Measurements from ENCODE around the gene CAMK4.

Gene CAMK4

GRCh38 chr5:111486926-111487325, 262.7 kb downstream of the CAMK4 start:
- Histone ChIP-seq H3K9ac (ENCODE audit: low read depth in 1 of 2, low read length in 2 of 2) (no peak overlapping the region), H3K4me3 (ENCODE audit: low read length in 2 of 2) (no peak overlapping the region), H3K36me3 (ENCODE audit: control insufficient read depth in 2 of 2, insufficient read depth in 2 of 2, low read length in 2 of 2) (no peaks in the 10 kb centered on the region), H3K4me1 (ENCODE audit: control insufficient read depth in 2 of 2, insufficient read depth in 2 of 2, low read length in 2 of 2) (no peaks in the 10 kb centered on the region), H3K9me3 (ENCODE audit: control insufficient read depth in 2 of 2, low read length in 2 of 2) (no peaks in the 10 kb centered on the region), H3K27me3 (ENCODE audit: control insufficient read depth in 2 of 2, insufficient read depth in 2 of 2, low read length in 2 of 2) (no peaks in the 10 kb centered on the region), H3K27ac (ENCODE audit: low read depth in 2 of 2, low read length in 2 of 2) (no peak overlapping the region)

- Histone ChIP-seq H3K27me3 (ENCODE audit: control insufficient read depth in 2 of 2, insufficient read depth in 2 of 2, low read length in 2 of 2) (no peaks in the 10 kb centered on the region), H3K27ac (ENCODE audit: low read depth in 2 of 2, low read length in 2 of 2) (no peak overlapping the region), H3K9me3 (ENCODE audit: control insufficient read depth in 2 of 2, low read length in 2 of 2) (no peaks in the 10 kb centered on the region), H3K36me3 (ENCODE audit: control insufficient read depth in 2 of 2, insufficient read depth in 2 of 2, low read length in 2 of 2) (no peaks in the 10 kb centered on the region), H3K4me1 (ENCODE audit: control insufficient read depth in 2 of 2, insufficient read depth in 2 of 2, low read length in 2 of 2) (no peaks in the 10 kb centered on the region), H3K4me3 (ENCODE audit: low read length in 2 of 2) (no peak overlapping the region), H3K9ac (ENCODE audit: low read depth in 1 of 2, low read length in 2 of 2) (no peak overlapping the region)
These were observed 264.2 kb downstream of the CAMK4 start for GRCh38 chr5:111488353-111488752.

GRCh38 chr5:111493031-111493430, 268.8 kb downstream of the CAMK4 start:
- H3K4me1 ChIP-seq (ENCODE audit: control insufficient read depth in 2 of 2, insufficient read depth in 2 of 2, low read length in 2 of 2): no peaks in the 10 kb centered on the region
- H3K27ac ChIP-seq (ENCODE audit: low read depth in 2 of 2, low read length in 2 of 2): no peak overlapping the region
- H3K36me3 ChIP-seq (ENCODE audit: control insufficient read depth in 2 of 2, insufficient read depth in 2 of 2, low read length in 2 of 2): no peaks in the 10 kb centered on the region
- H3K9me3 ChIP-seq (ENCODE audit: control insufficient read depth in 2 of 2, low read length in 2 of 2): no peaks in the 10 kb centered on the region
- no peaks in the 10 kb centered on the region for H3K27me3 ChIP-seq (ENCODE audit: control insufficient read depth in 2 of 2, insufficient read depth in 2 of 2, low read length in 2 of 2)
- no peak overlapping the region for H3K9ac ChIP-seq (ENCODE audit: low read depth in 1 of 2, low read length in 2 of 2)
- H3K4me3 ChIP-seq (ENCODE audit: low read length in 2 of 2): no peak overlapping the region

GRCh38 chr5:111494355-111494999, 270.3 kb downstream of the CAMK4 start:
- H3K36me3 ChIP-seq (ENCODE audit: control insufficient read depth in 2 of 2, insufficient read depth in 2 of 2, low read length in 2 of 2): peaks cover 4 to 5% of the 10 kb centered on the region in 2 donors

GRCh38 chr5:111495159-111495558, 271.0 kb downstream of the CAMK4 start:
- no peak overlapping the region for H3K9ac ChIP-seq (ENCODE audit: low read depth in 1 of 2, low read length in 2 of 2)

More at GRCh38 chr5:111494355-111494999, 270.3 kb downstream of the CAMK4 start:
- H3K4me3 ChIP-seq (ENCODE audit: low read length in 2 of 2): no peak overlapping the region
- H3K27me3 ChIP-seq (ENCODE audit: control insufficient read depth in 2 of 2, insufficient read depth in 2 of 2, low read length in 2 of 2): no peaks in the 10 kb centered on the region
- H3K27ac ChIP-seq (ENCODE audit: low read depth in 2 of 2, low read length in 2 of 2): no peak overlapping the region
- H3K4me1 ChIP-seq (ENCODE audit: control insufficient read depth in 2 of 2, insufficient read depth in 2 of 2, low read length in 2 of 2): no peaks in the 10 kb centered on the region
- no peak overlapping the region for H3K9ac ChIP-seq (ENCODE audit: low read depth in 1 of 2, low read length in 2 of 2)
- no peaks in the 10 kb centered on the region for H3K9me3 ChIP-seq (ENCODE audit: control insufficient read depth in 2 of 2, low read length in 2 of 2)

GRCh38 chr5:111498346-111498745, 274.2 kb downstream of the CAMK4 start:
- Histone ChIP-seq H3K36me3 (ENCODE audit: control insufficient read depth in 2 of 2, insufficient read depth in 2 of 2, low read length in 2 of 2) (peaks cover 6 to 7% of the 10 kb centered on the region in 2 donors), H3K9ac (ENCODE audit: low read depth in 1 of 2, low read length in 2 of 2) (no peak overlapping the region), H3K4me3 (ENCODE audit: low read length in 2 of 2) (no peak overlapping the region), H3K27me3 (ENCODE audit: control insufficient read depth in 2 of 2, insufficient read depth in 2 of 2, low read length in 2 of 2) (no peaks in the 10 kb centered on the region), H3K9me3 (ENCODE audit: control insufficient read depth in 2 of 2, low read length in 2 of 2) (no peaks in the 10 kb centered on the region), H3K27ac (ENCODE audit: low read depth in 2 of 2, low read length in 2 of 2) (no peak overlapping the region), H3K4me1 (ENCODE audit: control insufficient read depth in 2 of 2, insufficient read depth in 2 of 2, low read length in 2 of 2) (no peaks in the 10 kb centered on the region)

More at GRCh38 chr5:111495159-111495558, 271.0 kb downstream of the CAMK4 start:
- Histone ChIP-seq H3K4me3 (ENCODE audit: low read length in 2 of 2) (no peak overlapping the region), H3K27ac (ENCODE audit: low read depth in 2 of 2, low read length in 2 of 2) (no peak overlapping the region), H3K27me3 (ENCODE audit: control insufficient read depth in 2 of 2, insufficient read depth in 2 of 2, low read length in 2 of 2) (no peaks in the 10 kb centered on the region), H3K9me3 (ENCODE audit: control insufficient read depth in 2 of 2, low read length in 2 of 2) (no peaks in the 10 kb centered on the region), H3K4me1 (ENCODE audit: control insufficient read depth in 2 of 2, insufficient read depth in 2 of 2, low read length in 2 of 2) (no peaks in the 10 kb centered on the region), H3K36me3 (ENCODE audit: control insufficient read depth in 2 of 2, insufficient read depth in 2 of 2, low read length in 2 of 2) (peaks cover 5 to 6% of the 10 kb centered on the region in 2 donors)

- H3K9me3 ChIP-seq (ENCODE audit: control insufficient read depth in 2 of 2, low read length in 2 of 2): no peaks in the 10 kb centered on the region
- no peak overlapping the region for H3K9ac ChIP-seq (ENCODE audit: low read depth in 1 of 2, low read length in 2 of 2)
- H3K4me1 ChIP-seq (ENCODE audit: control insufficient read depth in 2 of 2, insufficient read depth in 2 of 2, low read length in 2 of 2): no peaks in the 10 kb centered on the region
- no peak overlapping the region for H3K4me3 ChIP-seq (ENCODE audit: low read length in 2 of 2)
- peaks cover 6 to 7% of the 10 kb centered on the region in 2 donors for H3K36me3 ChIP-seq (ENCODE audit: control insufficient read depth in 2 of 2, insufficient read depth in 2 of 2, low read length in 2 of 2)
- H3K27ac ChIP-seq (ENCODE audit: low read depth in 2 of 2, low read length in 2 of 2): no peak overlapping the region
- H3K27me3 ChIP-seq (ENCODE audit: control insufficient read depth in 2 of 2, insufficient read depth in 2 of 2, low read length in 2 of 2): no peaks in the 10 kb centered on the region
These were observed 278.8 kb downstream of the CAMK4 start for GRCh38 chr5:111502956-111503355.

- Histone ChIP-seq H3K36me3 (ENCODE audit: control insufficient read depth in 2 of 2, insufficient read depth in 2 of 2, low read length in 2 of 2) (peaks cover 0 to 3% of the 10 kb centered on the region in 2 donors), H3K9ac (ENCODE audit: low read depth in 1 of 2, low read length in 2 of 2) (no peak overlapping the region), H3K9me3 (ENCODE audit: control insufficient read depth in 2 of 2, low read length in 2 of 2) (no peaks in the 10 kb centered on the region), H3K4me1 (ENCODE audit: control insufficient read depth in 2 of 2, insufficient read depth in 2 of 2, low read length in 2 of 2) (peaks cover 0 to 3% of the 10 kb centered on the region in 2 donors), H3K27ac (ENCODE audit: low read depth in 2 of 2, low read length in 2 of 2) (no peak overlapping the region), H3K4me3 (ENCODE audit: low read length in 2 of 2) (no peak overlapping the region), H3K27me3 (ENCODE audit: control insufficient read depth in 2 of 2, insufficient read depth in 2 of 2, low read length in 2 of 2) (no peaks in the 10 kb centered on the region)
These were observed 280.9 kb downstream of the CAMK4 start for GRCh38 chr5:111505096-111505495.

GRCh38 chr5:111507276-111507675, 283.1 kb downstream of the CAMK4 start:
- H3K9me3 ChIP-seq (ENCODE audit: control insufficient read depth in 2 of 2, low read length in 2 of 2): no peaks in the 10 kb centered on the region
- no peak overlapping the region for H3K4me3 ChIP-seq (ENCODE audit: low read length in 2 of 2)
- H3K27me3 ChIP-seq (ENCODE audit: control insufficient read depth in 2 of 2, insufficient read depth in 2 of 2, low read length in 2 of 2): no peaks in the 10 kb centered on the region
- peaks cover 7 to 11% of the 10 kb centered on the region in 2 donors for H3K4me1 ChIP-seq (ENCODE audit: control insufficient read depth in 2 of 2, insufficient read depth in 2 of 2, low read length in 2 of 2)
- no peak overlapping the region for H3K9ac ChIP-seq (ENCODE audit: low read depth in 1 of 2, low read length in 2 of 2)
- H3K27ac ChIP-seq (ENCODE audit: low read depth in 2 of 2, low read length in 2 of 2): no peak overlapping the region
- H3K36me3 ChIP-seq (ENCODE audit: control insufficient read depth in 2 of 2, insufficient read depth in 2 of 2, low read length in 2 of 2): no peaks in the 10 kb centered on the region

GRCh38 chr5:111509119-111509518, 284.9 kb downstream of the CAMK4 start:
- no peaks in the 10 kb centered on the region for H3K9me3 ChIP-seq (ENCODE audit: control insufficient read depth in 2 of 2, low read length in 2 of 2)
- H3K36me3 ChIP-seq (ENCODE audit: control insufficient read depth in 2 of 2, insufficient read depth in 2 of 2, low read length in 2 of 2): no peaks in the 10 kb centered on the region
- no peak overlapping the region for H3K9ac ChIP-seq (ENCODE audit: low read depth in 1 of 2, low read length in 2 of 2)
- no peak overlapping the region for H3K4me3 ChIP-seq (ENCODE audit: low read length in 2 of 2)
- no peak overlapping the region for H3K27ac ChIP-seq (ENCODE audit: low read depth in 2 of 2, low read length in 2 of 2)
- no peaks in the 10 kb centered on the region for H3K27me3 ChIP-seq (ENCODE audit: control insufficient read depth in 2 of 2, insufficient read depth in 2 of 2, low read length in 2 of 2)
- peaks cover 12 to 15% of the 10 kb centered on the region in 2 donors for H3K4me1 ChIP-seq (ENCODE audit: control insufficient read depth in 2 of 2, insufficient read depth in 2 of 2, low read length in 2 of 2)

Data from mucosa of rectum (tissue), 2 donors.